ENCODE data around the gene ABCC4.

- TF ChIP-seq FOXM1 (IDR thresholded peaks at IDR 0.05; ENCODE audit: borderline replicate concordance) (no peak), SP1 (IDR thresholded peaks at IDR 0.05) (no peak), L3MBTL2 (conservative IDR thresholded peaks at IDR 0.05) (no peak), SUZ12 (IDR thresholded peaks at IDR 0.05) (no peak), ELF4 (IDR thresholded peaks at IDR 0.05) (no peak), TARDBP (IDR thresholded peaks at IDR 0.05) (no peak), CTBP1 (IDR thresholded peaks at IDR 0.05; ENCODE audit: borderline replicate concordance) (no peak), LEF1 (IDR thresholded peaks at IDR 0.05; ENCODE audit: borderline replicate concordance) (no peak), HDGF (IDR thresholded peaks at IDR 0.05; ENCODE audit: borderline replicate concordance) (no peak), ARNT (IDR thresholded peaks at IDR 0.05) (no peak), BHLHE40 (IDR thresholded peaks at IDR 0.05; ENCODE audit: borderline replicate concordance) (no peak), FOXK2 (IDR thresholded peaks at IDR 0.05) (no peak), PKNOX1 (IDR thresholded peaks at IDR 0.05) (0 out of 2 replicates have a peak, but pooled peaks have one; percentile 9), NFRKB (IDR thresholded peaks at IDR 0.05) (no peak)
These were observed 202.3 kb downstream of the ABCC4 start for GRCh38 chr13:95098916-95099315.

Data from HEK293T (cell line).